SH-SY5Y (cell line): ENCODE measurements around the gene PRRX2.

ENCODE experiments used
- GATA2 ChIP-seq: IDR thresholded peaks from 2 replicates; pipeline ENCODE4 v1.6.1; 2011; ENCODE audit warnings: mild to moderate bottlenecking, low read depth, low read length
- GATA3 ChIP-seq: IDR thresholded peaks from 2 replicates; pipeline ENCODE4 v1.6.1; 2011; ENCODE audit warnings: low read depth, mild to moderate bottlenecking, low read length, moderate library complexity

- TF ChIP-seq GATA2 (no peak), GATA3 (no peak)
Measured at GRCh38 chr9:129720865-129721545, 55.6 kb downstream of the PRRX2 start.
